ENCODE data around the gene ZNG1E. TPM values are rescaled to one million over a fixed set of nuclear protein-coding genes. Genes with fewer than 3 reads are reported as not detected.
"Not testable (repeated sequence)": the region's sequence is repeated elsewhere in the genome, so short reads cannot be mapped to it uniquely, and the experiment has no call there.

ZNG1E gene
- total RNA-seq = 10 to 100 TPM; 34.1 to 81.9 TPM

- not testable (repeated sequence) for H3K9me3 Mint-ChIP-seq; H3K36me3 Mint-ChIP-seq; ATAC-seq; H3K27me3 Mint-ChIP-seq; H3K4me1 Mint-ChIP-seq (ENCODE audit: low read depth in 2 of 2)
- peak; percentile 69 for DNase-seq (ENCODE audit: low spot score)
- peak within 1 kb of the TSS in 1 of 2 donors; percentile 53 for H3K27ac Mint-ChIP-seq
- peak within 1 kb of the TSS; percentile 74 for H3K4me3 Mint-ChIP-seq
Measured at GRCh38 chr9:65675589-65676021, at the start of gene ZNG1E. Gene ZNG1E (plus strand): TSS chr9:65675928. CDS start chr9:65675977, 49 bp downstream.

GRCh38 chr9:65673579-65673978 lies 2.1 kb upstream of the ZNG1E start:
- not testable (repeated sequence) for H3K9me3 Mint-ChIP-seq; ATAC-seq; H3K27me3 Mint-ChIP-seq; H3K36me3 Mint-ChIP-seq; H3K4me1 Mint-ChIP-seq (ENCODE audit: low read depth in 2 of 2); H3K4me3 Mint-ChIP-seq; H3K27ac Mint-ChIP-seq; DNase-seq (ENCODE audit: low spot score)

GRCh38 chr9:65675018-65675417 lies 710 bp upstream of the ZNG1E start:
- peak overlapping the region; percentile 74 for H3K4me3 Mint-ChIP-seq
- not testable (repeated sequence) for H3K36me3 Mint-ChIP-seq; H3K9me3 Mint-ChIP-seq; DNase-seq (ENCODE audit: low spot score); H3K4me1 Mint-ChIP-seq (ENCODE audit: low read depth in 2 of 2); H3K27me3 Mint-ChIP-seq; ATAC-seq
- peak overlapping the region in 1 of 2 donors; percentile 51 for H3K27ac Mint-ChIP-seq

GRCh38 chr9:65676389-65676788 lies 661 bp downstream of the ZNG1E start:
- H3K36me3 Mint-ChIP-seq; H3K4me1 Mint-ChIP-seq (ENCODE audit: low read depth in 2 of 2); H3K9me3 Mint-ChIP-seq; ATAC-seq; H3K27ac Mint-ChIP-seq; H3K27me3 Mint-ChIP-seq: not testable (repeated sequence)
- DNase-seq (ENCODE audit: low spot score) = peak; percentile 58
- peak overlapping the region; percentile 68 for H3K4me3 Mint-ChIP-seq

- ATAC-seq; H3K4me3 Mint-ChIP-seq; H3K36me3 Mint-ChIP-seq; H3K27me3 Mint-ChIP-seq; H3K4me1 Mint-ChIP-seq (ENCODE audit: low read depth in 2 of 2); H3K9me3 Mint-ChIP-seq; H3K27ac Mint-ChIP-seq; DNase-seq (ENCODE audit: low spot score): not testable (repeated sequence)
Measured at GRCh38 chr9:65678533-65678932, 2.8 kb downstream of the ZNG1E start.

GRCh38 chr9:65703550-65703949 lies 27.8 kb downstream of the ZNG1E start:
- H3K36me3 Mint-ChIP-seq; ATAC-seq; H3K27ac Mint-ChIP-seq; H3K4me3 Mint-ChIP-seq; DNase-seq (ENCODE audit: low spot score); H3K4me1 Mint-ChIP-seq (ENCODE audit: low read depth in 2 of 2); H3K9me3 Mint-ChIP-seq; H3K27me3 Mint-ChIP-seq: not testable (repeated sequence)

- not testable (repeated sequence) for H3K9me3 Mint-ChIP-seq; H3K27me3 Mint-ChIP-seq; DNase-seq (ENCODE audit: low spot score); H3K27ac Mint-ChIP-seq; H3K36me3 Mint-ChIP-seq; ATAC-seq; H3K4me1 Mint-ChIP-seq (ENCODE audit: low read depth in 2 of 2); H3K4me3 Mint-ChIP-seq
Measured at GRCh38 chr9:65714445-65714844, 38.7 kb downstream of the ZNG1E start.

GRCh38 chr9:65737096-65737564 lies 61.4 kb downstream of the ZNG1E start, which contains the start of gene FOXD4L4:
Gene FOXD4L4 (plus strand): TSS chr9:65737146. CDS start chr9:65737146, 0 bp downstream.
- DNase-seq (ENCODE audit: low spot score) = peak; percentile 39
- not testable (repeated sequence) for H3K36me3 Mint-ChIP-seq; H3K9me3 Mint-ChIP-seq; H3K4me1 Mint-ChIP-seq (ENCODE audit: low read depth in 2 of 2); H3K4me3 Mint-ChIP-seq; H3K27me3 Mint-ChIP-seq; H3K27ac Mint-ChIP-seq; ATAC-seq

GRCh38 chr9:65738133-65738532 lies 62.4 kb downstream of the ZNG1E start:
- not testable (repeated sequence) for ATAC-seq, H3K36me3 Mint-ChIP-seq

More at GRCh38 chr9:65738133-65738532, 62.4 kb downstream of the ZNG1E start:
- H3K27ac Mint-ChIP-seq; H3K4me1 Mint-ChIP-seq (ENCODE audit: low read depth in 2 of 2); DNase-seq (ENCODE audit: low spot score); H3K4me3 Mint-ChIP-seq; H3K27me3 Mint-ChIP-seq; H3K9me3 Mint-ChIP-seq: not testable (repeated sequence)

Other genes starting within 250 kb of the ZNG1E start
- gene FOXD4L4, start 61.2 kb downstream of the ZNG1E start, total RNA-seq = under 1 TPM in 1 of 2 donors, not detected in 1; 0.33 TPM

Data from natural killer cell treated with Interleukin-12 subunit alpha and Interleukin-12 subunit beta and Interleukin-15 and Interleukin-18, amount 100 ng/mL, for 72 hours (primary cell).